GM23248 (cell line): Measurements from ENCODE around the gene SUDS3. TPM values are rescaled to one million over a fixed set of nuclear protein-coding genes. Genes with fewer than 3 reads are reported as not detected.
A peak's percentile ranks its signal among the peaks of the same experiment; 100 is the strongest.
"Not testable (repeated sequence)": the region's sequence is repeated elsewhere in the genome, so short reads cannot be mapped to it uniquely, and the experiment has no call there.

Experiments
- DNase-seq: peaks from one replicate; pipeline ENCODE4 v3.0.0-alpha.2; 2015
- H2AFZ ChIP-seq: fragments of 200-600 bp; sonication (generic); 2 replicates; pipeline ENCODE4 v1.6.1; 2016; ENCODE audit warnings: antibody characterized with exemption
- H3F3A ChIP-seq: fragments of 200-600 bp; sonication (generic); 2 replicates; pipeline ENCODE4 v1.6.1; 2016; ENCODE audit warnings: mild to moderate bottlenecking, antibody characterized with exemption, mixed run types; ENCODE audit not compliant: insufficient read depth
- H3K27ac ChIP-seq: fragments of 200-600 bp; sonication (generic); 2 replicates; pipeline ENCODE4 v1.5.1; 2016; ENCODE audit warnings: mild to moderate bottlenecking
- H3K27me3 ChIP-seq: fragments of 200-600 bp; sonication (generic); replicated peaks from 2 replicates; pipeline ENCODE4 v1.6.1; 2016; ENCODE audit warnings: mild to moderate bottlenecking; ENCODE audit not compliant: insufficient read depth
- H3K36me3 ChIP-seq: fragments of 200-600 bp; sonication (generic); 2 replicates; pipeline ENCODE4 v1.6.1; 2016; ENCODE audit warnings: low read depth, mild to moderate bottlenecking
- H3K4me1 ChIP-seq: fragments of 200-600 bp; sonication (generic); 2 replicates; pipeline ENCODE4 v1.6.1; 2016; ENCODE audit warnings: mild to moderate bottlenecking; ENCODE audit not compliant: insufficient read depth
- H3K4me2 ChIP-seq: fragments of 200-600 bp; sonication (generic); one replicate; pipeline ENCODE4 v1.6.1; 2016; ENCODE audit warnings: mild to moderate bottlenecking; ENCODE audit not compliant: unreplicated experiment
- H3K4me3 ChIP-seq: fragments of 200-600 bp; sonication (generic); 2 replicates; pipeline ENCODE4 v1.5.1; 2016; ENCODE audit warnings: mild to moderate bottlenecking
- H3K79me2 ChIP-seq: fragments of 200-600 bp; sonication (generic); 2 replicates; pipeline ENCODE4 v1.6.1; 2016; ENCODE audit warnings: mild to moderate bottlenecking; ENCODE audit not compliant: insufficient read depth
- H3K9ac ChIP-seq: fragments of 200-600 bp; sonication (generic); 2 replicates; pipeline ENCODE4 v1.6.1; 2016; ENCODE audit warnings: mild to moderate bottlenecking
- H3K9me2 ChIP-seq: fragments of 200-600 bp; sonication (generic); 2 replicates; pipeline ENCODE4 v1.6.1; 2016; ENCODE audit warnings: mixed run types, mild to moderate bottlenecking, moderate library complexity; ENCODE audit not compliant: insufficient read depth
- H3K9me3 ChIP-seq: fragments of 200-600 bp; sonication (generic); one replicate; pipeline ENCODE4 v1.6.1; 2017; ENCODE audit warnings: low read depth
- H4K20me1 ChIP-seq: fragments of 200-600 bp; sonication (generic); 2 replicates; pipeline ENCODE4 v1.6.0; 2016; ENCODE audit not compliant: insufficient read depth
- EZH2 ChIP-seq: fragments of 200-600 bp; sonication (generic); IDR thresholded peaks from 2 replicates; pipeline ENCODE4 v1.6.1; 2018; ENCODE audit warnings: antibody characterized with exemption, mild to moderate bottlenecking; ENCODE audit not compliant: insufficient read depth, poor library complexity, severe bottlenecking
- EZH2phosphoT487 ChIP-seq: fragments of 200-600 bp; sonication (generic); IDR thresholded peaks from 2 replicates; pipeline ENCODE4 v1.6.1; 2018; ENCODE audit warnings: antibody characterized with exemption, moderate library complexity, mild to moderate bottlenecking, low read depth; ENCODE audit not compliant: insufficient read depth
- WGBS, 2 experiments: methylation state at CpG; one replicate each; pipeline ENCODE4 v1.1.6; 2015 to 2017; ENCODE audit warnings: low lambda C conversion rate in 2 of 2, low coverage in 1 of 2; ENCODE audit errors: missing lambda C conversion rate in 2 of 2; 5-methylcytosine and 5-hydroxymethylcytosine counted together
- in situ Hi-C: fragments of 300-500 bp; cut with MboI; formaldehyde crosslinking; loops from 2 replicates; pipeline ENCODE4 v1.15.0; 2020
- polyA plus RNA-seq: library from polyadenylated mRNA; unstranded; fragments of >200 nt; fragmentation: Nextera tagmentation; extraction: Ambion mirVana; gene quantifications from 2 replicates; pipeline ENCODE4 v1.2.1, GENCODE V29; 2016
- total RNA-seq: library from RNA; depleted of rRNA; stranded (reverse); fragments of >200 nt; shearing (Covaris generic); gene quantifications from 2 replicates; pipeline ENCODE4 v1.2.3, GENCODE V29; 2014

The SUDS3 gene
- total and polyA plus RNA-seq, 2 experiments from 2014 or later = 17.6 to 27.1 TPM

DNA sequence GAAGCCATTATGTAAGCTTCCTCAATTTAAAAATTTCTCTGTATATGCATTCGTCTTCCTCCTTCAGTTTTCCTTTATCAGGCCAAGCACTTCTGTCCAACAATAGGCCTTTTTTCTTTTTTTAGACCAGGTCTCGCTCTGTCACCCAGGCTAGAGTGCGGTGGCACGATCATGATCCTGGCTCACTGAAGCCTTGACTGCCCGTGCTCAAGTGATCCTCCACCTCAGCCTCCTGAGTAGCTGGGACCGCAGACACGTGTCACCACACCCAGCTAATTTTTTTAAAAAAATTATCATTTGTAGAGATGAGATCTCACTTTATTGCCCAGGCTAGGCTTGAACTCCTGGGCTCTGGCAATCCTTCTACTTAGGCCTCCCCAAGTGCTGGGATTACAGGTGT, 29.5 kb upstream of the SUDS3 start:
- peaks cover 100% of the 10 kb centered on the region for H3K79me2 ChIP-seq
- H3K9ac ChIP-seq = no peak overlapping the region
- H3K27ac ChIP-seq = no peak overlapping the region
- no peaks in the 10 kb centered on the region for H3K36me3 ChIP-seq
- WGBS, 2 experiments = 94 to 96% methylated on average over 7 of the region's 7 CpGs
- H3K4me1 ChIP-seq = 0 out of 2 replicates have a peak, but pooled peaks cover 4% of the 10 kb centered on the region
- no peak for DNase-seq
- TF ChIP-seq EZH2 (no peak), EZH2phosphoT487 (no peak)
- no peak overlapping the region for H2AFZ ChIP-seq
- no peaks in the 10 kb centered on the region for H3K9me3 ChIP-seq
- H3F3A ChIP-seq = no peaks in the 10 kb centered on the region
- no peaks in the 10 kb centered on the region for H3K27me3 ChIP-seq
- no peak overlapping the region for H3K4me2 ChIP-seq
- no peak overlapping the region for H3K4me3 ChIP-seq
- no peaks in the 10 kb centered on the region for H4K20me1 ChIP-seq
- no peaks in the 10 kb centered on the region for H3K9me2 ChIP-seq
- in situ Hi-C loops = no loop called here

DNA sequence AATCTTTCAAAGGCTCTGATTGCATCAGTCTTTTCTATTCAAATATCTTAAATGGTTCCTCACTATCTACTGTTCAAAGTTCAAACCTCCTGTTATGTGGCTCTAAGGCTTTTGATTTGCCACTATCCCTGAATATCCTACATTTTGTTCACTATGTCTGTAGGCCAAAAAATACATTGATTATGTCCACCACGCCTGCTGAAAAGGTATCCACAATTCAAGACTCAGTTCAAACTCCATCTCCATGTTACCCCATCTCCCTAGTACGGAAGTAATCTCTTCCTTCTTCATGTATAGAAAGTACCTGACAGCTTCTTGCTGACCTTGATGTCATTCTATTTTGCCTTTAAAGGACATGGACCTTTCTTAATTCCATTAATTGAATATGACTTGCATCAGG, 28.4 kb upstream of the SUDS3 start:
- Histone ChIP-seq H2AFZ (no peak overlapping the region), H3K9ac (no peak overlapping the region), H3K27me3 (no peaks in the 10 kb centered on the region), H3K9me3 (no peaks in the 10 kb centered on the region), H3F3A (no peaks in the 10 kb centered on the region), H3K4me3 (no peak overlapping the region), H3K36me3 (no peaks in the 10 kb centered on the region), H3K4me1 (no peaks in the 10 kb centered on the region), H3K4me2 (no peak overlapping the region), H4K20me1 (no peaks in the 10 kb centered on the region), H3K9me2 (no peaks in the 10 kb centered on the region), H3K79me2 (peaks cover 100% of the 10 kb centered on the region), H3K27ac (no peak overlapping the region)
- in situ Hi-C loops = no loop called here
- DNase-seq = no peak
- WGBS, 2 experiments = 97 to 100% methylated on average over 2 of the region's 2 CpGs
- TF ChIP-seq EZH2phosphoT487 (no peak), EZH2 (no peak)

- no peak overlapping the region for H3K27ac ChIP-seq
- in situ Hi-C loops = no loop called here
- H3K9me3 ChIP-seq = no peaks in the 10 kb centered on the region
- no peaks in the 10 kb centered on the region for H3K27me3 ChIP-seq
- H3K79me2 ChIP-seq = peaks cover 100% of the 10 kb centered on the region
- no peaks in the 10 kb centered on the region for H3K9me2 ChIP-seq
- H3K4me2 ChIP-seq = no peak overlapping the region
- H4K20me1 ChIP-seq = no peaks in the 10 kb centered on the region
- H2AFZ ChIP-seq = no peak overlapping the region
- TF ChIP-seq EZH2 (no peak), EZH2phosphoT487 (no peak)
- H3F3A ChIP-seq = peaks cover 14% of the 10 kb centered on the region
- WGBS, 2 experiments = 93 to 95% methylated on average over 6 of the region's 6 CpGs
- H3K36me3 ChIP-seq = no peaks in the 10 kb centered on the region
- H3K4me1 ChIP-seq = peaks cover 17% of the 10 kb centered on the region
- no peak overlapping the region for H3K9ac ChIP-seq
- H3K4me3 ChIP-seq = no peak overlapping the region
- no peak for DNase-seq
Observed at GRCh38 chr12:118350908-118351559, 25.3 kb upstream of the SUDS3 start.

GRCh38 chr12:118353721-118354120, 22.6 kb upstream of the SUDS3 start:
- H2AFZ ChIP-seq = no peak overlapping the region
- in situ Hi-C loops = no loop called here
- WGBS, 2 experiments = 60 to 62% methylated on average over 4 of the region's 4 CpGs
- H3K9me2 ChIP-seq = no peaks in the 10 kb centered on the region
- H3K36me3 ChIP-seq = no peaks in the 10 kb centered on the region
- H4K20me1 ChIP-seq = peaks cover 3% of the 10 kb centered on the region; the same call in 1 of the 2 replicates
- no peak for DNase-seq
- H3K9ac ChIP-seq = no peak overlapping the region
- no peak overlapping the region for H3K4me3 ChIP-seq
- H3K27me3 ChIP-seq = no peaks in the 10 kb centered on the region
- H3K4me1 ChIP-seq = peaks cover 41% of the 10 kb centered on the region
- TF ChIP-seq EZH2 = no peak
- no peak for TF ChIP-seq EZH2phosphoT487
- H3K79me2 ChIP-seq = peaks cover 88% of the 10 kb centered on the region
- peaks cover 37% of the 10 kb centered on the region for H3F3A ChIP-seq
- H3K4me2 ChIP-seq = no peak overlapping the region
- H3K9me3 ChIP-seq = no peaks in the 10 kb centered on the region
- H3K27ac ChIP-seq = no peak overlapping the region

GRCh38 chr12:118354503-118354902, 21.9 kb upstream of the SUDS3 start:
- 86% methylated on average over 4 of the region's 4 CpGs for WGBS, 2 experiments
- H3K27me3 ChIP-seq, H3K36me3 ChIP-seq, H4K20me1 ChIP-seq, H3K9ac ChIP-seq, in situ Hi-C loops, H2AFZ ChIP-seq, H3K4me2 ChIP-seq, H3K9me3 ChIP-seq, DNase-seq, H3K4me3 ChIP-seq, H3K9me2 ChIP-seq: not testable (repeated sequence)
- peaks cover 47% of the 10 kb centered on the region for H3K4me1 ChIP-seq
- H3K79me2 ChIP-seq = peaks cover 88% of the 10 kb centered on the region
- peaks cover 37% of the 10 kb centered on the region for H3F3A ChIP-seq
- peak overlapping the region; percentile 98 for H3K27ac ChIP-seq
